Measurements from ENCODE around the gene SOX1. TPM values are rescaled to one million over a fixed set of nuclear protein-coding genes. Genes with fewer than 3 reads are reported as not detected.

Gene SOX1
- polyA plus RNA-seq, 4 donors, result 0.03 TPM; not detected in 3

GRCh38 chr13:112056739-112057438, 10.1 kb upstream of the SOX1 start:
- no peak overlapping the region for H3K27ac ChIP-seq (ENCODE audit: low read depth in 1 of 3, low read length in 2 of 3)
- H3K9me3 ChIP-seq (ENCODE audit: control insufficient read depth in 2 of 2, insufficient read depth in 1 of 2, low read depth in 1 of 2, low read length in 1 of 2), result no peaks in the 10 kb centered on the region
- DNase-seq, result no peak
- no peaks in the 10 kb centered on the region for H3K36me3 ChIP-seq (ENCODE audit: control insufficient read depth in 3 of 3, insufficient read depth in 2 of 3, low read depth in 1 of 3, low read length in 3 of 3)
- WGBS, 3 donors, result 4 to 13% (median 12%) methylated on average over 65 to 72 of the region's 72 CpGs
- no peak for FAIRE-seq
- H3K4me3 ChIP-seq (ENCODE audit: low read depth in 1 of 3, low read length in 3 of 3), result no peak overlapping the region
- H3K27me3 ChIP-seq (ENCODE audit: control insufficient read depth in 3 of 3, insufficient read depth in 3 of 3, low read length in 3 of 3), result peaks cover 35 to 95% (median 76%) of the 10 kb centered on the region in 3 donors
- H3K4me1 ChIP-seq (ENCODE audit: control insufficient read depth in 3 of 3, insufficient read depth in 2 of 3, low read depth in 1 of 3, low read length in 2 of 3), result no peaks in the 10 kb centered on the region

GRCh38 chr13:112057439-112057735, 9.6 kb upstream of the SOX1 start:
- H3K36me3 ChIP-seq (ENCODE audit: control insufficient read depth in 3 of 3, insufficient read depth in 2 of 3, low read depth in 1 of 3, low read length in 3 of 3), result no peaks in the 10 kb centered on the region
- H3K27me3 ChIP-seq (ENCODE audit: control insufficient read depth in 3 of 3, insufficient read depth in 3 of 3, low read length in 3 of 3), result peaks cover 35 to 96% (median 76%) of the 10 kb centered on the region in 3 donors
- no peak overlapping the region for H3K27ac ChIP-seq (ENCODE audit: low read depth in 1 of 3, low read length in 2 of 3)
- H3K9me3 ChIP-seq (ENCODE audit: control insufficient read depth in 2 of 2, insufficient read depth in 1 of 2, low read depth in 1 of 2, low read length in 1 of 2), result no peaks in the 10 kb centered on the region
- DNase-seq (no peak), FAIRE-seq (no peak)
- no peak overlapping the region for H3K4me3 ChIP-seq (ENCODE audit: low read depth in 1 of 3, low read length in 3 of 3)
- WGBS, 3 donors, result 6 to 10% (median 7%) methylated on average over 25 of the region's 25 CpGs
- H3K4me1 ChIP-seq (ENCODE audit: control insufficient read depth in 3 of 3, insufficient read depth in 2 of 3, low read depth in 1 of 3, low read length in 2 of 3), result no peaks in the 10 kb centered on the region

- FAIRE-seq, result no peak
- peaks cover 39 to 95% (median 79%) of the 10 kb centered on the region in 3 donors for H3K27me3 ChIP-seq (ENCODE audit: control insufficient read depth in 3 of 3, insufficient read depth in 3 of 3, low read length in 3 of 3)
Observed at GRCh38 chr13:112057736-112058518, 9.0 kb upstream of the SOX1 start.

GRCh38 chr13:112058519-112058873, 8.5 kb upstream of the SOX1 start:
- Histone ChIP-seq H3K36me3 (ENCODE audit: control insufficient read depth in 3 of 3, insufficient read depth in 2 of 3, low read depth in 1 of 3, low read length in 3 of 3) (no peaks in the 10 kb centered on the region), H3K4me3 (ENCODE audit: low read depth in 1 of 3, low read length in 3 of 3) (no peak overlapping the region), H3K27ac (ENCODE audit: low read depth in 1 of 3, low read length in 2 of 3) (no peak overlapping the region), H3K27me3 (ENCODE audit: control insufficient read depth in 3 of 3, insufficient read depth in 3 of 3, low read length in 3 of 3) (peaks cover 35 to 95% (median 79%) of the 10 kb centered on the region in 3 donors), H3K9me3 (ENCODE audit: control insufficient read depth in 2 of 2, insufficient read depth in 1 of 2, low read depth in 1 of 2, low read length in 1 of 2) (no peaks in the 10 kb centered on the region), H3K4me1 (ENCODE audit: control insufficient read depth in 3 of 3, insufficient read depth in 2 of 3, low read depth in 1 of 3, low read length in 2 of 3) (no peaks in the 10 kb centered on the region)
- 3 to 7% (median 5%) methylated on average over 11 of the region's 11 CpGs for WGBS, 3 donors
- no peak for FAIRE-seq
- no peak for DNase-seq

More at GRCh38 chr13:112057736-112058518, 9.0 kb upstream of the SOX1 start:
- Histone ChIP-seq H3K27ac (ENCODE audit: low read depth in 1 of 3, low read length in 2 of 3) (no peak overlapping the region), H3K4me1 (ENCODE audit: control insufficient read depth in 3 of 3, insufficient read depth in 2 of 3, low read depth in 1 of 3, low read length in 2 of 3) (no peaks in the 10 kb centered on the region), H3K9me3 (ENCODE audit: control insufficient read depth in 2 of 2, insufficient read depth in 1 of 2, low read depth in 1 of 2, low read length in 1 of 2) (no peaks in the 10 kb centered on the region), H3K4me3 (ENCODE audit: low read depth in 1 of 3, low read length in 3 of 3) (no peak overlapping the region), H3K36me3 (ENCODE audit: control insufficient read depth in 3 of 3, insufficient read depth in 2 of 3, low read depth in 1 of 3, low read length in 3 of 3) (no peaks in the 10 kb centered on the region)
- WGBS, 3 donors, result 2 to 4% (median 2%) methylated on average over 49 to 57 of the region's 57 CpGs
- DNase-seq, result peak in 1 of 2 donors; percentile 3

GRCh38 chr13:112058941-112059340, 8.0 kb upstream of the SOX1 start:
- Histone ChIP-seq H3K4me3 (ENCODE audit: low read depth in 1 of 3, low read length in 3 of 3) (no peak overlapping the region), H3K9me3 (ENCODE audit: control insufficient read depth in 2 of 2, insufficient read depth in 1 of 2, low read depth in 1 of 2, low read length in 1 of 2) (no peaks in the 10 kb centered on the region), H3K4me1 (ENCODE audit: control insufficient read depth in 3 of 3, insufficient read depth in 2 of 3, low read depth in 1 of 3, low read length in 2 of 3) (no peaks in the 10 kb centered on the region), H3K36me3 (ENCODE audit: control insufficient read depth in 3 of 3, insufficient read depth in 2 of 3, low read depth in 1 of 3, low read length in 3 of 3) (no peaks in the 10 kb centered on the region), H3K27me3 (ENCODE audit: control insufficient read depth in 3 of 3, insufficient read depth in 3 of 3, low read length in 3 of 3) (peaks cover 30 to 95% (median 77%) of the 10 kb centered on the region in 3 donors), H3K27ac (ENCODE audit: low read depth in 1 of 3, low read length in 2 of 3) (no peak overlapping the region)
- FAIRE-seq (no peak), DNase-seq (no peak)
- 4 to 14% (median 12%) methylated on average over 5 of the region's 5 CpGs for WGBS, 3 donors

GRCh38 chr13:112059457-112060281, 7.3 kb upstream of the SOX1 start:
- no peaks in the 10 kb centered on the region for H3K4me1 ChIP-seq (ENCODE audit: control insufficient read depth in 3 of 3, insufficient read depth in 2 of 3, low read depth in 1 of 3, low read length in 2 of 3)
- H3K9me3 ChIP-seq (ENCODE audit: control insufficient read depth in 2 of 2, insufficient read depth in 1 of 2, low read depth in 1 of 2, low read length in 1 of 2), result no peaks in the 10 kb centered on the region
- no peaks in the 10 kb centered on the region for H3K36me3 ChIP-seq (ENCODE audit: control insufficient read depth in 3 of 3, insufficient read depth in 2 of 3, low read depth in 1 of 3, low read length in 3 of 3)
- no peak overlapping the region for H3K4me3 ChIP-seq (ENCODE audit: low read depth in 1 of 3, low read length in 3 of 3)
- H3K27ac ChIP-seq (ENCODE audit: low read depth in 1 of 3, low read length in 2 of 3), result no peak overlapping the region
- 12 to 21% (median 13%) methylated on average over 15 of the region's 15 CpGs for WGBS, 3 donors
- FAIRE-seq (no peak), DNase-seq (no peak)
- peaks cover 27 to 95% (median 76%) of the 10 kb centered on the region in 3 donors for H3K27me3 ChIP-seq (ENCODE audit: control insufficient read depth in 3 of 3, insufficient read depth in 3 of 3, low read length in 3 of 3)

GRCh38 chr13:112060282-112060830, 6.6 kb upstream of the SOX1 start:
- Histone ChIP-seq H3K9me3 (ENCODE audit: control insufficient read depth in 2 of 2, insufficient read depth in 1 of 2, low read depth in 1 of 2, low read length in 1 of 2) (no peaks in the 10 kb centered on the region), H3K36me3 (ENCODE audit: control insufficient read depth in 3 of 3, insufficient read depth in 2 of 3, low read depth in 1 of 3, low read length in 3 of 3) (no peaks in the 10 kb centered on the region), H3K27me3 (ENCODE audit: control insufficient read depth in 3 of 3, insufficient read depth in 3 of 3, low read length in 3 of 3) (peaks cover 22 to 93% (median 70%) of the 10 kb centered on the region in 3 donors), H3K4me3 (ENCODE audit: low read depth in 1 of 3, low read length in 3 of 3) (no peak overlapping the region), H3K4me1 (ENCODE audit: control insufficient read depth in 3 of 3, insufficient read depth in 2 of 3, low read depth in 1 of 3, low read length in 2 of 3) (no peaks in the 10 kb centered on the region), H3K27ac (ENCODE audit: low read depth in 1 of 3, low read length in 2 of 3) (no peak overlapping the region)
- no peak for DNase-seq
- no peak for FAIRE-seq
- WGBS, 3 donors, result 15 to 20% (median 17%) methylated on average over 14 of the region's 14 CpGs

GRCh38 chr13:112060899-112061366, 6.0 kb upstream of the SOX1 start:
- Histone ChIP-seq H3K36me3 (ENCODE audit: control insufficient read depth in 3 of 3, insufficient read depth in 2 of 3, low read depth in 1 of 3, low read length in 3 of 3) (no peaks in the 10 kb centered on the region), H3K4me3 (ENCODE audit: low read depth in 1 of 3, low read length in 3 of 3) (no peak overlapping the region), H3K27me3 (ENCODE audit: control insufficient read depth in 3 of 3, insufficient read depth in 3 of 3, low read length in 3 of 3) (peaks cover 18 to 95% (median 71%) of the 10 kb centered on the region in 3 donors), H3K9me3 (ENCODE audit: control insufficient read depth in 2 of 2, insufficient read depth in 1 of 2, low read depth in 1 of 2, low read length in 1 of 2) (no peaks in the 10 kb centered on the region), H3K27ac (ENCODE audit: low read depth in 1 of 3, low read length in 2 of 3) (no peak overlapping the region), H3K4me1 (ENCODE audit: control insufficient read depth in 3 of 3, insufficient read depth in 2 of 3, low read depth in 1 of 3, low read length in 2 of 3) (no peaks in the 10 kb centered on the region)
- FAIRE-seq, result no peak
- 5 to 13% (median 7%) methylated on average over 24 to 29 of the region's 29 CpGs for WGBS, 3 donors
- no peak for DNase-seq
